BE2C (cell line): ENCODE data around the gene C20orf141.

Source experiments
- DNase-seq: peaks from one replicate; pipeline ENCODE4 v3.0.0-alpha.2; 2020
- H3K27me3 ChIP-seq: fragments of 250-450 bp; sonication (Bioruptor Pico); 2 replicates; pipeline ENCODE4 v1.5.1; 2020; ENCODE audit warnings: mild to moderate bottlenecking
- H3K36me3 ChIP-seq: fragments of 250-450 bp; sonication (Bioruptor Pico); 2 replicates; pipeline ENCODE4 v1.5.1; 2020; ENCODE audit warnings: mild to moderate bottlenecking
- H3K4me1 ChIP-seq: fragments of 250-450 bp; sonication (Bioruptor Pico); 2 replicates; pipeline ENCODE4 v1.5.1; 2020
- H3K4me3 ChIP-seq: 2 replicates; pipeline ENCODE4 v1.5.1; 2011; ENCODE audit warnings: low read depth, low read length
- H3K9me3 ChIP-seq: fragments of 250-450 bp; sonication (Bioruptor Pico); 2 replicates; pipeline ENCODE4 v1.5.1; 2020
- CTCF ChIP-seq: IDR thresholded peaks from 2 replicates; pipeline ENCODE4 v1.5.1; 2012; ENCODE audit warnings: mild to moderate bottlenecking, low read depth, low read length

Gene C20orf141

GRCh38 chr20:2794866-2795447 is 19.8 kb upstream of the C20orf141 start:
- H3K9me3 ChIP-seq = no peaks in the 10 kb centered on the region
- DNase-seq = no peak
- no peak for TF ChIP-seq CTCF

GRCh38 chr20:2795451-2795850 is 19.3 kb upstream of the C20orf141 start:
- Histone ChIP-seq H3K36me3 (no peaks in the 10 kb centered on the region), H3K4me3 (no peak overlapping the region), H3K9me3 (no peaks in the 10 kb centered on the region), H3K4me1 (no peaks in the 10 kb centered on the region), H3K27me3 (peaks cover 22% of the 10 kb centered on the region)
- no peak for DNase-seq
- TF ChIP-seq CTCF = no peak

More at GRCh38 chr20:2794866-2795447, 19.8 kb upstream of the C20orf141 start:
- no peak overlapping the region for H3K4me3 ChIP-seq
- H3K4me1 ChIP-seq = no peaks in the 10 kb centered on the region
- H3K36me3 ChIP-seq = no peaks in the 10 kb centered on the region
- H3K27me3 ChIP-seq = peaks cover 18% of the 10 kb centered on the region

GRCh38 chr20:2796011-2796660 is 18.7 kb upstream of the C20orf141 start:
- H3K9me3 ChIP-seq = no peaks in the 10 kb centered on the region
- H3K4me1 ChIP-seq = no peaks in the 10 kb centered on the region
- H3K4me3 ChIP-seq = no peak overlapping the region
- no peaks in the 10 kb centered on the region for H3K36me3 ChIP-seq
- H3K27me3 ChIP-seq = peaks cover 28% of the 10 kb centered on the region
- TF ChIP-seq CTCF = no peak
- no peak for DNase-seq

- DNase-seq = no peak
- no peaks in the 10 kb centered on the region for H3K4me1 ChIP-seq
- TF ChIP-seq CTCF = no peak
- H3K36me3 ChIP-seq = no peaks in the 10 kb centered on the region
- H3K27me3 ChIP-seq = peaks cover 35% of the 10 kb centered on the region
- no peak overlapping the region for H3K4me3 ChIP-seq
- no peaks in the 10 kb centered on the region for H3K9me3 ChIP-seq
Observed at GRCh38 chr20:2797136-2797983, 17.4 kb upstream of the C20orf141 start.

- no peaks in the 10 kb centered on the region for H3K4me1 ChIP-seq
- H3K27me3 ChIP-seq = peaks cover 35% of the 10 kb centered on the region
- TF ChIP-seq CTCF = no peak
- H3K9me3 ChIP-seq = no peaks in the 10 kb centered on the region
- no peak for DNase-seq
- H3K4me3 ChIP-seq = no peak overlapping the region
- H3K36me3 ChIP-seq = no peaks in the 10 kb centered on the region
Observed at GRCh38 chr20:2798095-2798805, 16.5 kb upstream of the C20orf141 start.
